KMS-11 (cell line): ENCODE data around the gene PRDM16.

Experiments
- H2AFZ ChIP-seq: fragments of 200-600 bp; sonication (generic); 2 replicates; pipeline ENCODE4 v1.6.1; 2016; ENCODE audit warnings: antibody characterized with exemption, mixed run types, low read depth
- H3K27ac ChIP-seq: fragments of 200-600 bp; sonication (generic); 2 replicates; pipeline ENCODE4 v1.6.1; 2016; ENCODE audit warnings: mild to moderate bottlenecking, mixed run types
- H3K27me3 ChIP-seq: fragments of 200-600 bp; sonication (generic); 2 replicates; pipeline ENCODE4 v1.6.1; 2017; ENCODE audit warnings: mild to moderate bottlenecking, low read depth, mixed run types, moderate library complexity; ENCODE audit not compliant: insufficient read depth
- H3K36me3 ChIP-seq: fragments of 200-600 bp; sonication (generic); 2 replicates; pipeline ENCODE4 v1.6.1; 2017; ENCODE audit warnings: mild to moderate bottlenecking, mixed run types; ENCODE audit not compliant: insufficient read depth
- H3K4me1 ChIP-seq: fragments of 200-600 bp; sonication (generic); 2 replicates; pipeline ENCODE4 v1.6.1; 2016; ENCODE audit warnings: mild to moderate bottlenecking, low read depth, mixed run types; ENCODE audit not compliant: poor library complexity, severe bottlenecking
- H3K4me2 ChIP-seq: fragments of 200-600 bp; sonication (generic); 2 replicates; pipeline ENCODE4 v1.7.0; 2016; ENCODE audit warnings: mild to moderate bottlenecking, mixed run types
- H3K4me3 ChIP-seq: fragments of 200-600 bp; sonication (generic); IDR thresholded peaks from 2 replicates; pipeline ENCODE4 v1.6.1; 2017; ENCODE audit warnings: low read depth, low read length, mixed read lengths; ENCODE audit not compliant: insufficient read depth
- H3K79me2 ChIP-seq: fragments of 200-600 bp; sonication (generic); 2 replicates; pipeline ENCODE4 v1.6.1; 2016; ENCODE audit warnings: low read depth, mixed run types; ENCODE audit not compliant: insufficient read depth
- H3K9ac ChIP-seq: fragments of 200-600 bp; sonication (generic); 2 replicates; pipeline ENCODE4 v1.6.1; 2016; ENCODE audit warnings: mild to moderate bottlenecking, mixed run types
- H4K20me1 ChIP-seq: fragments of 200-600 bp; sonication (generic); 2 replicates; pipeline ENCODE4 v1.6.1; 2016; ENCODE audit warnings: mild to moderate bottlenecking, mixed run types; ENCODE audit not compliant: insufficient read depth
- CTCF ChIP-seq: fragments of 200-600 bp; sonication (generic); conservative IDR thresholded peaks from 2 replicates; pipeline ENCODE4 v1.6.1; 2017; ENCODE audit warnings: low read depth, mild to moderate bottlenecking, antibody characterized with exemption, low read length, moderate library complexity, mixed read lengths

The PRDM16 gene

GRCh38 chr1:3078430-3078861 lies 9.4 kb downstream of the PRDM16 start:
- H3K79me2 ChIP-seq: no peaks in the 10 kb centered on the region
- no peak overlapping the region for H3K9ac ChIP-seq
- no peaks in the 10 kb centered on the region for H3K4me1 ChIP-seq
- H3K36me3 ChIP-seq: no peaks in the 10 kb centered on the region
- no peak overlapping the region for H3K4me3 ChIP-seq
- H2AFZ ChIP-seq: no peak overlapping the region
- no peak overlapping the region for H3K27ac ChIP-seq
- peaks cover 88% of the 10 kb centered on the region for H3K27me3 ChIP-seq
- no peaks in the 10 kb centered on the region for H4K20me1 ChIP-seq
- no peak for TF ChIP-seq CTCF
- H3K4me2 ChIP-seq: no peak overlapping the region

GRCh38 chr1:3078871-3079270 lies 9.9 kb downstream of the PRDM16 start:
- no peaks in the 10 kb centered on the region for H3K79me2 ChIP-seq
- H4K20me1 ChIP-seq: no peaks in the 10 kb centered on the region
- H3K36me3 ChIP-seq: no peaks in the 10 kb centered on the region
- no peak overlapping the region for H3K9ac ChIP-seq
- H3K27ac ChIP-seq: no peak overlapping the region
- no peak for TF ChIP-seq CTCF
- no peak overlapping the region for H2AFZ ChIP-seq
- no peaks in the 10 kb centered on the region for H3K4me1 ChIP-seq
- H3K27me3 ChIP-seq: peaks cover 88% of the 10 kb centered on the region
- H3K4me2 ChIP-seq: no peak overlapping the region
- H3K4me3 ChIP-seq: no peak overlapping the region

GRCh38 chr1:3079381-3080052 lies 10.5 kb downstream of the PRDM16 start:
- Histone ChIP-seq H3K9ac (no peak overlapping the region), H2AFZ (no peak overlapping the region), H3K4me3 (no peak overlapping the region), H3K4me1 (no peaks in the 10 kb centered on the region), H3K27me3 (peaks cover 87% of the 10 kb centered on the region), H3K4me2 (no peak overlapping the region), H3K27ac (no peak overlapping the region), H4K20me1 (no peaks in the 10 kb centered on the region), H3K79me2 (no peaks in the 10 kb centered on the region), H3K36me3 (no peaks in the 10 kb centered on the region)
- TF ChIP-seq CTCF: no peak

- Histone ChIP-seq H3K27me3 (peaks cover 89% of the 10 kb centered on the region), H3K9ac (no peak overlapping the region), H2AFZ (no peak overlapping the region), H4K20me1 (no peaks in the 10 kb centered on the region), H3K27ac (no peak overlapping the region), H3K4me1 (no peaks in the 10 kb centered on the region), H3K36me3 (no peaks in the 10 kb centered on the region), H3K4me3 (no peak overlapping the region), H3K4me2 (no peak overlapping the region), H3K79me2 (no peaks in the 10 kb centered on the region)
- no peak for TF ChIP-seq CTCF
These were observed 11.3 kb downstream of the PRDM16 start for GRCh38 chr1:3080053-3080955.
